Suprapubic skin (tissue), 4 donors: ENCODE measurements around the gene PKP3. TPM values are rescaled to one million over a fixed set of nuclear protein-coding genes. Genes with fewer than 3 reads are reported as not detected.

Source experiments
- DNase-seq, 2 donors: peaks; one replicate each; pipeline ENCODE4 v3.0.0-alpha.2; 2019; ENCODE audit warnings: low spot score in 2 of 2
- H3K27ac ChIP-seq: fragments of 200-600 bp; sonication (generic); one replicate; pipeline ENCODE4 v1.5.1; 2019
- H3K27me3 ChIP-seq: fragments of 200-600 bp; sonication (generic); one replicate; pipeline ENCODE4 v1.5.1; 2019
- H3K36me3 ChIP-seq: fragments of 200-600 bp; sonication (generic); one replicate; pipeline ENCODE4 v1.5.1; 2019
- H3K4me1 ChIP-seq: fragments of 200-600 bp; sonication (generic); one replicate; pipeline ENCODE4 v1.5.1; 2019
- H3K4me3 ChIP-seq: fragments of 200-600 bp; sonication (generic); one replicate; pipeline ENCODE4 v1.5.1; 2019; ENCODE audit warnings: mild to moderate bottlenecking
- H3K9me3 ChIP-seq: fragments of 200-600 bp; sonication (generic); one replicate; pipeline ENCODE4 v1.5.1; 2019
- EP300 ChIP-seq: sonication (generic); formaldehyde crosslinking; IDR thresholded peaks from one replicate; pipeline ENCODE4 v1.6.1; 2017; ENCODE audit warnings: antibody characterized with exemption
- POLR2A ChIP-seq, 2 donors: fragments of 450-650 bp; IDR thresholded peaks; one replicate each; pipeline ENCODE4 v1.6.1; 2017; ENCODE audit warnings: antibody characterized with exemption in 2 of 2, mild to moderate bottlenecking in 2 of 2, moderate library complexity in 2 of 2
- POLR2AphosphoS5 ChIP-seq, 3 donors: sonication (generic); formaldehyde crosslinking; IDR thresholded peaks; one replicate each; pipeline ENCODE4 v1.6.1; 2017; ENCODE audit warnings: antibody characterized with exemption in 3 of 3
- WGBS: methylation state at CpG from one replicate; pipeline ENCODE4 v1.1.5; 2018; 5-methylcytosine and 5-hydroxymethylcytosine counted together
- total RNA-seq, 4 donors: library from RNA; depleted of rRNA; stranded (reverse); fragments of >200 nt; gene quantifications; one replicate each; pipeline ENCODE4 v1.1.0, GENCODE V29; 2016
- TF ChIP-seq, protein P1 (sequence below), 2 donors: fragments of 200-600 bp in 1 of 2; fragments of 450-650 bp in 1 of 2; sonication (generic) in 1 of 2; IDR thresholded peaks; one replicate each; pipeline ENCODE4 v1.5.1; 2016 to 2019; ENCODE audit warnings: antibody characterized with exemption in 2 of 2, mild to moderate bottlenecking in 1 of 2, moderate library complexity in 1 of 2

The PKP3 gene
- total RNA-seq, 4 donors from 2014 or later, result 318 to 486 (median 428) TPM

DNA sequence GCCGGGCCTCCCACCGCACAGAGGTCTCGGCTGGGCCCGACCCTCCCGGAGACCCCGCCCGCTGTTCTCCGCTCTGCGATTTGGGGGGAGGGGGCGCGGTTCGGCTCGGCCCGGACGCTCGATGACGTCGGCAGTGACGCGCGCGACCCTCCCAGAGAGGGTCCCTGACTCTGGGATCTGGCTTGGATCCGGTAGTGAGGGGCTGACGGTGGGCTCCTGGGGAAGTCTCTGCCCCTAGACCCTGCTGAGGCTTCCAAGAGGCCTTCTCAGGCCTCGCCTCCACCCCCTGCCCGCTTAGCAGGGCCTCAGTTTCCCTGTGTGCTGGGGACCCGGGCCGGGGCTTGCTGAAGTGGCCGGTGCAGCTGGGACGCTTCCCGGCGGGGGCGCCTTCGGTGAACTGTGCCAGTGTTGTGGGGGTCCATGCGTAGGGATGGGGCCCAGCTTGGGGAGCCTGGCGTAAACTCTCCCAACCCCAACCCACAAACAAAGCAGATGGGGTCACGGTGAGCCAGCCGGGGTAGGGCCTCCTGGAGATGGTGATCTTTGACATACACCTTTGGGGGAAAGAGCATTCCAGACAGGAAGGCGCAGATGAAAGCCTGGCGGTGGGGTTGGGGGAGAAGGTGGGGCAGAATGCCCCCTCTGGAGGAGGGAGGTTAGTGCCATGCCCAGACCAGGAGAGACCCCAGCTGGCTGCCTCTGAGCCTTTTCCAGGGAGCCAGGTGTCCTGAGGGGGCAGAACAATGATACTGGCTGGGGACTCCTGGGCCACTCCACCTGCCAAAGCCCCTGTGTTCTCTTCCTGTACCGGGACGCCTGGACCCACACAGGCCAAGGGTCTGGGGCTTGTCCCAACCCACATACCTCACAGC, 23.7 kb upstream of the PKP3 start:
- H3K4me3 ChIP-seq, result peak overlapping the region; percentile 27
- peaks cover 22% of the 10 kb centered on the region for H3K4me1 ChIP-seq
- peaks cover 42% of the 10 kb centered on the region for H3K27me3 ChIP-seq
- TF ChIP-seq EP300 (no peak), POLR2A (IDR thresholded peaks at IDR 0.05) (no peak), POLR2AphosphoS5 (IDR thresholded peaks at IDR 0.05) (no peak)
- TF ChIP-seq, protein P1, sequence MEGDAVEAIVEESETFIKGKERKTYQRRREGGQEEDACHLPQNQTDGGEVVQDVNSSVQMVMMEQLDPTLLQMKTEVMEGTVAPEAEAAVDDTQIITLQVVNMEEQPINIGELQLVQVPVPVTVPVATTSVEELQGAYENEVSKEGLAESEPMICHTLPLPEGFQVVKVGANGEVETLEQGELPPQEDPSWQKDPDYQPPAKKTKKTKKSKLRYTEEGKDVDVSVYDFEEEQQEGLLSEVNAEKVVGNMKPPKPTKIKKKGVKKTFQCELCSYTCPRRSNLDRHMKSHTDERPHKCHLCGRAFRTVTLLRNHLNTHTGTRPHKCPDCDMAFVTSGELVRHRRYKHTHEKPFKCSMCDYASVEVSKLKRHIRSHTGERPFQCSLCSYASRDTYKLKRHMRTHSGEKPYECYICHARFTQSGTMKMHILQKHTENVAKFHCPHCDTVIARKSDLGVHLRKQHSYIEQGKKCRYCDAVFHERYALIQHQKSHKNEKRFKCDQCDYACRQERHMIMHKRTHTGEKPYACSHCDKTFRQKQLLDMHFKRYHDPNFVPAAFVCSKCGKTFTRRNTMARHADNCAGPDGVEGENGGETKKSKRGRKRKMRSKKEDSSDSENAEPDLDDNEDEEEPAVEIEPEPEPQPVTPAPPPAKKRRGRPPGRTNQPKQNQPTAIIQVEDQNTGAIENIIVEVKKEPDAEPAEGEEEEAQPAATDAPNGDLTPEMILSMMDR (IDR thresholded peaks at IDR 0.05), result no peak
- no peak overlapping the region for H3K27ac ChIP-seq
- peak in 1 of 2 donors; percentile 66 for DNase-seq
- H3K36me3 ChIP-seq, result no peaks in the 10 kb centered on the region
- WGBS, result 48% methylated on average over 10 of the region's 42 CpGs
- no peaks in the 10 kb centered on the region for H3K9me3 ChIP-seq

DNA sequence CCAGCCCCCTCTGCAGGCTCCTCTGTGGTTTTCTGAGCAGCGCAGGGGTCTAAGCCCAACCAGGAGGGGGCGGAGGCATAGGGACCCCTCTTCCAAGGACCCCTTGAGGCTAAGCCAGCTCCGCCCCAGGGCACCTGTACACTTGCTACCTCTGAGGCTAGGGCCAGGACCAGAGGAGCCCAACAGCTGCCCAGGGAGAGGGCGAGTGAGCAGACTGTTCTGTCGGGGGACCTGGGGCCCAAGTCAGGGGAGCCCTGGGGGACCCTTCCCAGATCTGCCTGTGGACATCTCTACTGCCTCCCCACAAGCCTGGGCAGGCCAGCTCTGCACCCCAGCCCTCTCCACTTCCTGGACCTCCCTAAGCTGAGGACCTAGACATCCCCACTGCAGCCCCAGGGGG, 23.0 kb upstream of the PKP3 start:
- TF ChIP-seq POLR2A (IDR thresholded peaks at IDR 0.05) (no peak), EP300 (no peak), POLR2AphosphoS5 (IDR thresholded peaks at IDR 0.05) (no peak)
- TF ChIP-seq, protein P1 (IDR thresholded peaks at IDR 0.05), result no peak

DNA sequence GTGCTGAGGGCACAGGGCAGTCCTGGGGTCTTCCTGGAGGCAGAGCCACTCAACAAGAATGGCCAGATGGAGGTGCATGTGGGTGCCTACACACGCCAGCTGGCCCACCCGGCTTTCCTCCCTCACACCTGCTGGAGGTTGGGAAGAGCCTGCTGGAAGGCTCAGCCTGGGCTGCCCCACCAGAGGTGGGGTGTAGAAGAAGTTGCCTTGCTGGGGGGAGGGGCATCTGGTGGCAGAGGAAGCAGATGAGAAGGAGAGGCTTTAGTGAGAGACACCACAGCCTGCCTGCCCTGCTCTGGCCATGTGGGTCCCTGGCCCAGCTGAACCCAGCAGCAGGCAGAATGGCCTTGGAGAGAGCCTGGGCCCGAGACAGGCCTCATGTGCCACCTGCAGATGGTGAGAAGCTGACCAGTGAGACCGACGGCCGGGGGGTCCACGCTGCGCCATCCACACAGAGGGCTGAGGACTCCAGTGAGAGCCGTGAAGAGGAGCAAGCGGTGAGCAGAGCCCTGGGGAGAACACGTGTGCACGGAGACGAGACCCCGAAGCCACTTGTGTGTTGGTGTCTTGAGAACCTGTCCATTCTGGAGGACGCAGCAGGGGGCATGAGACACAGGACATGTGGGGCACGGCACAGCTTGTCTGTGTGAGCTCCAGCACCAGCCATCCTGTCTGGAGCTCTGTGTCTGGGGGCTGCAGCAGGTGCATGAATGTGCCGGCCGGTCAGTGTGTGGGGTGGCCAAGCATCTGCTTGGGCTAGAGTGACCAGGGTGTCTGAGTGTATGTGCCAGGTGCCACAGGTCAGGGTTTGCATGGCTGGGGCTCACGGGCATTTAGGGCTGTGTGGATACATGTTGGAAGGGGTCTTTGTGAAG, 22.1 kb upstream of the PKP3 start:
- H3K4me3 ChIP-seq, result no peak overlapping the region
- H3K9me3 ChIP-seq, result no peaks in the 10 kb centered on the region
- DNase-seq, result no peak
- H3K27ac ChIP-seq, result no peak overlapping the region
- TF ChIP-seq EP300 (no peak), POLR2A (IDR thresholded peaks at IDR 0.05) (no peak), POLR2AphosphoS5 (IDR thresholded peaks at IDR 0.05) (no peak)
- TF ChIP-seq, protein P1 (IDR thresholded peaks at IDR 0.05), result no peak
- H3K27me3 ChIP-seq, result peaks cover 29% of the 10 kb centered on the region
- no peaks in the 10 kb centered on the region for H3K36me3 ChIP-seq
- WGBS, result 82% methylated on average over 18 of the region's 19 CpGs
- peaks cover 22% of the 10 kb centered on the region for H3K4me1 ChIP-seq

More for the DNA sequence above, 23.0 kb upstream of the PKP3 start:
- 17% methylated on average over 1 of the region's 5 CpGs for WGBS
- H3K27me3 ChIP-seq, result peaks cover 37% of the 10 kb centered on the region
- no peak overlapping the region for H3K27ac ChIP-seq
- H3K4me3 ChIP-seq, result no peak overlapping the region
- DNase-seq, result no peak
- peaks cover 22% of the 10 kb centered on the region for H3K4me1 ChIP-seq
- H3K36me3 ChIP-seq, result no peaks in the 10 kb centered on the region
- no peaks in the 10 kb centered on the region for H3K9me3 ChIP-seq

DNA sequence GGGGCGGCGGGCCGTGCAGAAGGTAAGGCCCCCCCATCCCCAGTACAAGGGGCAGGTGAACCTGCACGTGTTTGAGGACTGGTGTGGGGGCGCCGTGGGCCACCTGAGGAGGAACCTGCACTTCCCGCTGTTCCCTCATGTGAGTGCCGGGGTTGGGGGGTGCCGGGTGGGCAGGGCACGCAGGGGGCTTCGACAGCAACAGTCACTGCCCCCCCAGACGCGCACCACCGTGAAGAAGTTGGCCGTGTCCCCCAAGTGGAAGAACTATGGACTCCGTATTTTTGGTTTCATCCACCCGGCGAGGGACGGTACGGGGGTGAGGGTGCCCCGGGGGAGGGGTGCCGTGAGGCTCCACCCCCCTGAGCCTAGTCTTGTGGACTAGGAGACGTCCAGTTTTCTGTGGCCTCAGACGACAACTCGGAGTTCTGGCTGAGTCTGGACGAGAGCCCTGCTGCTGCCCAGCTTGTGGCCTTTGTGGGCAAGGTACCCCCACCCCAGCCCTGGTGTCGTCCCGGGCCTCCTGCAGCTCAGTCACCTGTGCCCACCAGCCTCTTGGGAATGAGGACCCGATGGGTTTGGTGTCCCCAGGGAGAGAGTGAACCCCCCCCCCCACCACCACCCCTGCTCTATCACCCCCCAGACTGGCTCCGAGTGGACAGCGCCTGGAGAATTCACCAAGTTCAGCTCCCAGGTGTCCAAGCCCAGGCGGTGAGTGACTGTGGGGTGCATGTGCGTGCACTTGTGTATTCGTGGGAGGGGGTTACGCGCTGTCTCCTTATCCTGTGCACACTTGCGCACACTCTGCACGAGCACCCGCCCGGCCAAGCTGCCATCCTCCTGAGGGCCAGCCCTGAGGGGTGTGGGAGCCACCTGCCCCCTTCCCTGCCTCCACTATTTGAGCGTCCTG, 20.9 kb upstream of the PKP3 start:
- Histone ChIP-seq H3K27ac (no peak overlapping the region), H3K36me3 (no peaks in the 10 kb centered on the region), H3K4me3 (no peak overlapping the region), H3K9me3 (no peaks in the 10 kb centered on the region), H3K27me3 (peaks cover 18% of the 10 kb centered on the region), H3K4me1 (peaks cover 19% of the 10 kb centered on the region)
- TF ChIP-seq EP300, result no peak
- TF ChIP-seq, protein P1 (IDR thresholded peaks at IDR 0.05), result no peak
- WGBS, result 78% methylated on average over 19 of the region's 41 CpGs
- DNase-seq, result no peak
